Osteoblast (primary cell): Measurements from ENCODE around the gene PSMD2. TPM values are rescaled to one million over a fixed set of nuclear protein-coding genes. Genes with fewer than 3 reads are reported as not detected.

ENCODE experiments used
- DNase-seq: peaks from one replicate; pipeline ENCODE4 v3.0.0; 2011; ENCODE audit warnings: low spot score, mixed read lengths; ENCODE audit not compliant: insufficient read length; ENCODE audit errors: missing footprints
- H2AFZ ChIP-seq: 2 replicates; pipeline ENCODE4 v1.6.0; 2011; ENCODE audit warnings: mild to moderate bottlenecking, low read length
- H3K27ac ChIP-seq: 2 replicates; pipeline ENCODE4 v1.5.1; 2011; ENCODE audit warnings: mild to moderate bottlenecking, low read depth, low read length, moderate library complexity
- H3K27me3 ChIP-seq: 2 replicates; pipeline ENCODE4 v1.6.0; 2012; ENCODE audit warnings: mild to moderate bottlenecking, control low read depth, inconsistent platforms, low read length, moderate library complexity; ENCODE audit not compliant: insufficient read depth
- H3K36me3 ChIP-seq: 2 replicates; pipeline ENCODE4 v1.5.1; 2011; ENCODE audit warnings: mild to moderate bottlenecking, low read length, control low read depth, moderate library complexity; ENCODE audit not compliant: insufficient read depth
- H3K4me1 ChIP-seq: 2 replicates; pipeline ENCODE4 v1.5.1; 2011; ENCODE audit warnings: mild to moderate bottlenecking, low read length, control low read depth, moderate library complexity; ENCODE audit not compliant: insufficient read depth
- H3K4me2 ChIP-seq: 2 replicates; pipeline ENCODE4 v1.6.0; 2011; ENCODE audit warnings: mild to moderate bottlenecking, low read length; ENCODE audit not compliant: insufficient read depth
- H3K4me3 ChIP-seq: fragments of 200-600 bp; sonication (generic); 3 replicates; pipeline ENCODE4 v1.5.1; 2012; ENCODE audit warnings: mild to moderate bottlenecking, low read length, inconsistent platforms; ENCODE audit not compliant: insufficient read depth
- H3K79me2 ChIP-seq: 2 replicates; pipeline ENCODE4 v1.6.0; 2012; ENCODE audit warnings: mild to moderate bottlenecking, low read length, control low read depth, inconsistent platforms; ENCODE audit not compliant: insufficient read depth
- H3K9me3 ChIP-seq: 2 replicates; pipeline ENCODE4 v1.5.1; 2011; ENCODE audit warnings: low read depth, low read length, control low read depth
- H4K20me1 ChIP-seq: 2 replicates; pipeline ENCODE4 v1.6.0; 2012; ENCODE audit warnings: mild to moderate bottlenecking, low read length, control low read depth; ENCODE audit not compliant: insufficient read depth
- total RNA-seq: library from RNA; depleted of rRNA; stranded (reverse); fragments of >200 nt; gene quantifications from 2 replicates; pipeline ENCODE4 v1.2.3, GENCODE V29; 2012
- TF ChIP-seq, protein P1 (sequence below): IDR thresholded peaks from 2 replicates; pipeline ENCODE4 v1.5.1; 2011; ENCODE audit warnings: mild to moderate bottlenecking, low read depth, low read length, moderate library complexity; ENCODE audit errors: extremely low read depth

The PSMD2 gene
- total RNA-seq, 1 donor: 301 TPM

GRCh38 chr3:184316792-184317191 lies 17.8 kb downstream of the PSMD2 start:
- Histone ChIP-seq H3K9me3 (no peaks in the 10 kb centered on the region), H3K79me2 (peaks cover 65% of the 10 kb centered on the region), H3K4me3 (peak overlapping the region; percentile 97), H3K36me3 (peaks cover 45% of the 10 kb centered on the region), H2AFZ (no peak overlapping the region), H3K27ac (peak overlapping the region; percentile 68), H4K20me1 (peaks cover 62% of the 10 kb centered on the region), H3K4me1 (peaks cover 38% of the 10 kb centered on the region), H3K4me2 (peak overlapping the region; percentile 98), H3K27me3 (no peaks in the 10 kb centered on the region)
- TF ChIP-seq, protein P1, sequence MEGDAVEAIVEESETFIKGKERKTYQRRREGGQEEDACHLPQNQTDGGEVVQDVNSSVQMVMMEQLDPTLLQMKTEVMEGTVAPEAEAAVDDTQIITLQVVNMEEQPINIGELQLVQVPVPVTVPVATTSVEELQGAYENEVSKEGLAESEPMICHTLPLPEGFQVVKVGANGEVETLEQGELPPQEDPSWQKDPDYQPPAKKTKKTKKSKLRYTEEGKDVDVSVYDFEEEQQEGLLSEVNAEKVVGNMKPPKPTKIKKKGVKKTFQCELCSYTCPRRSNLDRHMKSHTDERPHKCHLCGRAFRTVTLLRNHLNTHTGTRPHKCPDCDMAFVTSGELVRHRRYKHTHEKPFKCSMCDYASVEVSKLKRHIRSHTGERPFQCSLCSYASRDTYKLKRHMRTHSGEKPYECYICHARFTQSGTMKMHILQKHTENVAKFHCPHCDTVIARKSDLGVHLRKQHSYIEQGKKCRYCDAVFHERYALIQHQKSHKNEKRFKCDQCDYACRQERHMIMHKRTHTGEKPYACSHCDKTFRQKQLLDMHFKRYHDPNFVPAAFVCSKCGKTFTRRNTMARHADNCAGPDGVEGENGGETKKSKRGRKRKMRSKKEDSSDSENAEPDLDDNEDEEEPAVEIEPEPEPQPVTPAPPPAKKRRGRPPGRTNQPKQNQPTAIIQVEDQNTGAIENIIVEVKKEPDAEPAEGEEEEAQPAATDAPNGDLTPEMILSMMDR: no peak
- DNase-seq: peak; percentile 85

DNA sequence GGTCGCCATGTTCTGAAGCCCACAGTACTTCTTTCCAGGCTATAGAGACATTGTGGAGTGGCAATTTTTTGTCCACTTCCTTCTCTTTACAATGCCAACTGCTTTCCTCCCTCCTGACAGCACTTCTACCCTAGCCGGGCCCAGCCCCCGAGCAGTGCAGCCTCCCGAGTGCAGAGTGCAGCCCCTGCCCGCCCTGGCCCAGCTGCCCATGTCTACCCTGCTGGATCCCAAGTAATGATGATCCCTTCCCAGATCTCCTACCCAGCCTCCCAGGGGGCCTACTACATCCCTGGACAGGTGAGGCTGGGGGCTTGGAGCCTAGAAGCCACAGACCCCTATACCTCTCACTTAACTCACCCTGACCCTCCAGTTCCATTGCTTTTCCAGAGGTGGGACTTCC lies 18.2 kb downstream of the PSMD2 start:
- H3K4me3 ChIP-seq: peak overlapping the region; percentile 97
- peaks cover 66% of the 10 kb centered on the region for H4K20me1 ChIP-seq
- H3K4me1 ChIP-seq: peaks cover 41% of the 10 kb centered on the region
- H2AFZ ChIP-seq: no peak overlapping the region
- TF ChIP-seq, protein P1: no peak
- H3K4me2 ChIP-seq: peak overlapping the region; percentile 98
- H3K27me3 ChIP-seq: no peaks in the 10 kb centered on the region
- peaks cover 49% of the 10 kb centered on the region for H3K36me3 ChIP-seq
- DNase-seq: peak; percentile 61
- H3K27ac ChIP-seq: no peak overlapping the region
- no peaks in the 10 kb centered on the region for H3K9me3 ChIP-seq
- peaks cover 69% of the 10 kb centered on the region for H3K79me2 ChIP-seq

- no peaks in the 10 kb centered on the region for H3K27me3 ChIP-seq
- H2AFZ ChIP-seq: no peak overlapping the region
- peaks cover 41% of the 10 kb centered on the region for H3K4me1 ChIP-seq
- H3K4me3 ChIP-seq: peak overlapping the region; percentile 39
- H3K9me3 ChIP-seq: no peaks in the 10 kb centered on the region
- DNase-seq: peak; percentile 99
- peak overlapping the region; percentile 62 for H3K27ac ChIP-seq
- peaks cover 78% of the 10 kb centered on the region for H3K36me3 ChIP-seq
- peaks cover 92% of the 10 kb centered on the region for H3K79me2 ChIP-seq
- TF ChIP-seq, protein P1: no peak
- peaks cover 84% of the 10 kb centered on the region for H4K20me1 ChIP-seq
- peak overlapping the region; percentile 87 for H3K4me2 ChIP-seq
Measured at GRCh38 chr3:184320104-184320445, 21.0 kb downstream of the PSMD2 start.

GRCh38 chr3:184321666-184322065 lies 22.6 kb downstream of the PSMD2 start:
- H4K20me1 ChIP-seq: peaks cover 85% of the 10 kb centered on the region

More at GRCh38 chr3:184321666-184322065, 22.6 kb downstream of the PSMD2 start:
- Histone ChIP-seq H3K4me1 (peaks cover 38% of the 10 kb centered on the region), H3K27me3 (no peaks in the 10 kb centered on the region), H3K4me3 (no peak overlapping the region), H3K79me2 (peaks cover 92% of the 10 kb centered on the region), H3K36me3 (peaks cover 89% of the 10 kb centered on the region), H3K4me2 (no peak overlapping the region), H2AFZ (no peak overlapping the region), H3K27ac (peak overlapping the region; percentile 31), H3K9me3 (no peaks in the 10 kb centered on the region)
- no peak for DNase-seq
- TF ChIP-seq, protein P1: no peak
